GM23338 (cell line): ENCODE results near the gene KLF2. TPM values are rescaled to one million over a fixed set of nuclear protein-coding genes. Genes with fewer than 3 reads are reported as not detected.

Source experiments
- ATAC-seq: fragments of 200-7000 bp; cut with Tn5 transposase; 3 replicates; pipeline ENCODE4 v1.9.1; 2020
- DNase-seq: peaks from one replicate; pipeline ENCODE4 v3.0.0-alpha.2; 2015; ENCODE audit warnings: low spot score
- H2AFZ ChIP-seq: fragments of 200-600 bp; sonication (generic); 2 replicates; pipeline ENCODE4 v1.8.0; 2016; ENCODE audit warnings: antibody characterized with exemption, mild to moderate bottlenecking, moderate library complexity
- H3F3A ChIP-seq: fragments of 200-600 bp; sonication (generic); replicated peaks from 2 replicates; pipeline ENCODE4 v1.8.0; 2017; ENCODE audit warnings: antibody characterized with exemption, mixed run types, low read depth
- H3K27ac ChIP-seq: fragments of 200-600 bp; sonication (generic); 2 replicates; pipeline ENCODE4 v1.6.1; 2016; ENCODE audit warnings: low read depth
- H3K27me3 ChIP-seq: fragments of 200-600 bp; sonication (generic); 2 replicates; pipeline ENCODE4 v1.8.0; 2016; ENCODE audit warnings: mild to moderate bottlenecking, mixed run types, moderate library complexity; ENCODE audit not compliant: insufficient read depth
- H3K36me3 ChIP-seq: fragments of 200-600 bp; sonication (generic); 2 replicates; pipeline ENCODE4 v1.8.0; 2016; ENCODE audit warnings: mild to moderate bottlenecking; ENCODE audit not compliant: insufficient read depth
- H3K4me1 ChIP-seq: fragments of 200-600 bp; sonication (generic); 2 replicates; pipeline ENCODE4 v1.8.0; 2016; ENCODE audit warnings: mild to moderate bottlenecking, moderate library complexity; ENCODE audit not compliant: insufficient read depth
- H3K4me2 ChIP-seq: fragments of 200-600 bp; sonication (generic); 2 replicates; pipeline ENCODE4 v1.7.1; 2017; ENCODE audit warnings: mixed run types
- H3K4me3 ChIP-seq: fragments of 200-600 bp; sonication (generic); 2 replicates; pipeline ENCODE4 v1.6.1; 2016; ENCODE audit warnings: mixed run types
- H3K79me2 ChIP-seq: fragments of 200-600 bp; sonication (generic); replicated peaks from 2 replicates; pipeline ENCODE4 v1.8.0; 2017; ENCODE audit warnings: mild to moderate bottlenecking; ENCODE audit not compliant: insufficient read depth
- H3K9me2 ChIP-seq: fragments of 200-600 bp; sonication (generic); 2 replicates; pipeline ENCODE4 v1.8.0; 2017; ENCODE audit not compliant: insufficient read depth
- H4K20me1 ChIP-seq: fragments of 200-600 bp; sonication (generic); replicated peaks from 2 replicates; pipeline ENCODE4 v1.8.0; 2017; ENCODE audit warnings: mild to moderate bottlenecking; ENCODE audit not compliant: insufficient read depth
- H3K27ac Mint-ChIP-seq: 2 replicates; pipeline ENCODE4 v1.8.0; 2020; ENCODE audit warnings: inconsistent platforms, mild to moderate bottlenecking, moderate library complexity, mixed read lengths
- H3K27me3 Mint-ChIP-seq: 3 replicates; pipeline ENCODE4 v1.8.0; 2022; ENCODE audit warnings: low read depth, mild to moderate bottlenecking, moderate library complexity, mixed read lengths, inconsistent platforms; ENCODE audit not compliant: insufficient read depth, poor library complexity
- H3K36me3 Mint-ChIP-seq: 3 replicates; pipeline ENCODE4 v1.8.0; 2021; ENCODE audit warnings: low read depth, mild to moderate bottlenecking, inconsistent platforms, moderate library complexity, mixed read lengths
- H3K4me1 Mint-ChIP-seq: 3 replicates; pipeline ENCODE4 v1.8.0; 2020; ENCODE audit warnings: mild to moderate bottlenecking, inconsistent platforms, mixed read lengths
- H3K4me3 Mint-ChIP-seq: 3 replicates; pipeline ENCODE4 v1.8.0; 2021; ENCODE audit warnings: moderate library complexity, mild to moderate bottlenecking, inconsistent platforms, mixed read lengths
- H3K9me3 Mint-ChIP-seq: 3 replicates; pipeline ENCODE4 v1.8.0; 2020; ENCODE audit warnings: moderate library complexity, mild to moderate bottlenecking, inconsistent platforms, mixed read lengths
- CREB1 ChIP-seq: fragments of 250-450 bp; sonication (Bioruptor Pico); IDR thresholded peaks from 2 replicates; pipeline ENCODE4 v1.5.0; 2020; ENCODE audit warnings: low read depth, mild to moderate bottlenecking, moderate library complexity
- POLR2AphosphoS5 ChIP-seq: IDR thresholded peaks from 2 replicates; pipeline ENCODE4 v1.6.1; 2016; ENCODE audit warnings: antibody characterized with exemption, low read depth
- STAT1 ChIP-seq: IDR thresholded peaks from one replicate; pipeline ENCODE4 v1.6.1; 2016; ENCODE audit warnings: antibody characterized with exemption; ENCODE audit not compliant: unreplicated experiment
- ZNF331 ChIP-seq: fragments of 250-450 bp; sonication (Bioruptor Pico); IDR thresholded peaks from 2 replicates; pipeline ENCODE4 v1.5.0; 2020; ENCODE audit warnings: low read depth, mild to moderate bottlenecking, moderate library complexity
- polyA plus RNA-seq: library from polyadenylated mRNA; unstranded; fragments of >200 nt; fragmentation: Nextera tagmentation; extraction: Ambion mirVana; gene quantifications from 2 replicates; pipeline ENCODE4 v1.2.1, GENCODE V29; 2016
- total RNA-seq: library from RNA; depleted of rRNA; stranded (reverse); fragments of >200 nt; shearing (Covaris generic); gene quantifications from 2 replicates; pipeline ENCODE4 v1.2.3, GENCODE V29; 2014
- TF ChIP-seq, protein P1 (sequence below), 2 experiments: fragments of 200-600 bp in 1 of 2; sonication (generic) in 1 of 2; conservative IDR thresholded peaks; 2 replicates each; pipeline versions ENCODE4 v1.5.1 to v1.6.1; 2016 to 2017; ENCODE audit warnings: antibody characterized with exemption in 2 of 2, low read depth in 2 of 2, mild to moderate bottlenecking in 2 of 2, moderate library complexity in 1 of 2
- TF ChIP-seq, protein P2 (sequence below): fragments of 250-450 bp; sonication (Bioruptor Pico); IDR thresholded peaks from 2 replicates; pipeline ENCODE4 v1.5.0; 2020; ENCODE audit warnings: mild to moderate bottlenecking, moderate library complexity
- TF ChIP-seq, protein P3 (sequence below): IDR thresholded peaks from 2 replicates; pipeline ENCODE4 v1.6.1; 2016; ENCODE audit warnings: antibody characterized with exemption

Gene KLF2
- total and polyA plus RNA-seq, 2 experiments from 2014 or later: 0.90 TPM; not detected in 1

- Mint-ChIP-seq H3K36me3 (peaks cover 30% of the 10 kb centered on the region), H3K9me3 (no peaks in the 10 kb centered on the region), H3K27me3 (peaks cover 11% of the 10 kb centered on the region), H3K27ac (no peak overlapping the region), H3K4me3 (no peak overlapping the region), H3K4me1 (peaks cover 15% of the 10 kb centered on the region)
- Histone ChIP-seq H3K27me3 (no peaks in the 10 kb centered on the region), H3K4me3 (no peak overlapping the region), H3K4me2 (no peak overlapping the region), H2AFZ (no peak overlapping the region), H3F3A (0 out of 2 replicates have a peak, but pooled peaks cover 3% of the 10 kb centered on the region), H3K79me2 (no peaks in the 10 kb centered on the region), H3K4me1 (no peaks in the 10 kb centered on the region), H3K27ac (no peak overlapping the region), H4K20me1 (0 out of 2 replicates have a peak, but pooled peaks cover 3% of the 10 kb centered on the region), H3K36me3 (no peaks in the 10 kb centered on the region), H3K9me2 (no peaks in the 10 kb centered on the region)
- TF ChIP-seq, protein P1, sequence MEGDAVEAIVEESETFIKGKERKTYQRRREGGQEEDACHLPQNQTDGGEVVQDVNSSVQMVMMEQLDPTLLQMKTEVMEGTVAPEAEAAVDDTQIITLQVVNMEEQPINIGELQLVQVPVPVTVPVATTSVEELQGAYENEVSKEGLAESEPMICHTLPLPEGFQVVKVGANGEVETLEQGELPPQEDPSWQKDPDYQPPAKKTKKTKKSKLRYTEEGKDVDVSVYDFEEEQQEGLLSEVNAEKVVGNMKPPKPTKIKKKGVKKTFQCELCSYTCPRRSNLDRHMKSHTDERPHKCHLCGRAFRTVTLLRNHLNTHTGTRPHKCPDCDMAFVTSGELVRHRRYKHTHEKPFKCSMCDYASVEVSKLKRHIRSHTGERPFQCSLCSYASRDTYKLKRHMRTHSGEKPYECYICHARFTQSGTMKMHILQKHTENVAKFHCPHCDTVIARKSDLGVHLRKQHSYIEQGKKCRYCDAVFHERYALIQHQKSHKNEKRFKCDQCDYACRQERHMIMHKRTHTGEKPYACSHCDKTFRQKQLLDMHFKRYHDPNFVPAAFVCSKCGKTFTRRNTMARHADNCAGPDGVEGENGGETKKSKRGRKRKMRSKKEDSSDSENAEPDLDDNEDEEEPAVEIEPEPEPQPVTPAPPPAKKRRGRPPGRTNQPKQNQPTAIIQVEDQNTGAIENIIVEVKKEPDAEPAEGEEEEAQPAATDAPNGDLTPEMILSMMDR (conservative IDR thresholded peaks at IDR 0.05; ENCODE audit: low read depth in 2 of 2): no peak
- TF ChIP-seq STAT1: no peak
- no peak for TF ChIP-seq CREB1 (CRISPR knock-in tag)
- TF ChIP-seq ZNF331 (CRISPR knock-in tag): no peak
- TF ChIP-seq, protein P2, sequence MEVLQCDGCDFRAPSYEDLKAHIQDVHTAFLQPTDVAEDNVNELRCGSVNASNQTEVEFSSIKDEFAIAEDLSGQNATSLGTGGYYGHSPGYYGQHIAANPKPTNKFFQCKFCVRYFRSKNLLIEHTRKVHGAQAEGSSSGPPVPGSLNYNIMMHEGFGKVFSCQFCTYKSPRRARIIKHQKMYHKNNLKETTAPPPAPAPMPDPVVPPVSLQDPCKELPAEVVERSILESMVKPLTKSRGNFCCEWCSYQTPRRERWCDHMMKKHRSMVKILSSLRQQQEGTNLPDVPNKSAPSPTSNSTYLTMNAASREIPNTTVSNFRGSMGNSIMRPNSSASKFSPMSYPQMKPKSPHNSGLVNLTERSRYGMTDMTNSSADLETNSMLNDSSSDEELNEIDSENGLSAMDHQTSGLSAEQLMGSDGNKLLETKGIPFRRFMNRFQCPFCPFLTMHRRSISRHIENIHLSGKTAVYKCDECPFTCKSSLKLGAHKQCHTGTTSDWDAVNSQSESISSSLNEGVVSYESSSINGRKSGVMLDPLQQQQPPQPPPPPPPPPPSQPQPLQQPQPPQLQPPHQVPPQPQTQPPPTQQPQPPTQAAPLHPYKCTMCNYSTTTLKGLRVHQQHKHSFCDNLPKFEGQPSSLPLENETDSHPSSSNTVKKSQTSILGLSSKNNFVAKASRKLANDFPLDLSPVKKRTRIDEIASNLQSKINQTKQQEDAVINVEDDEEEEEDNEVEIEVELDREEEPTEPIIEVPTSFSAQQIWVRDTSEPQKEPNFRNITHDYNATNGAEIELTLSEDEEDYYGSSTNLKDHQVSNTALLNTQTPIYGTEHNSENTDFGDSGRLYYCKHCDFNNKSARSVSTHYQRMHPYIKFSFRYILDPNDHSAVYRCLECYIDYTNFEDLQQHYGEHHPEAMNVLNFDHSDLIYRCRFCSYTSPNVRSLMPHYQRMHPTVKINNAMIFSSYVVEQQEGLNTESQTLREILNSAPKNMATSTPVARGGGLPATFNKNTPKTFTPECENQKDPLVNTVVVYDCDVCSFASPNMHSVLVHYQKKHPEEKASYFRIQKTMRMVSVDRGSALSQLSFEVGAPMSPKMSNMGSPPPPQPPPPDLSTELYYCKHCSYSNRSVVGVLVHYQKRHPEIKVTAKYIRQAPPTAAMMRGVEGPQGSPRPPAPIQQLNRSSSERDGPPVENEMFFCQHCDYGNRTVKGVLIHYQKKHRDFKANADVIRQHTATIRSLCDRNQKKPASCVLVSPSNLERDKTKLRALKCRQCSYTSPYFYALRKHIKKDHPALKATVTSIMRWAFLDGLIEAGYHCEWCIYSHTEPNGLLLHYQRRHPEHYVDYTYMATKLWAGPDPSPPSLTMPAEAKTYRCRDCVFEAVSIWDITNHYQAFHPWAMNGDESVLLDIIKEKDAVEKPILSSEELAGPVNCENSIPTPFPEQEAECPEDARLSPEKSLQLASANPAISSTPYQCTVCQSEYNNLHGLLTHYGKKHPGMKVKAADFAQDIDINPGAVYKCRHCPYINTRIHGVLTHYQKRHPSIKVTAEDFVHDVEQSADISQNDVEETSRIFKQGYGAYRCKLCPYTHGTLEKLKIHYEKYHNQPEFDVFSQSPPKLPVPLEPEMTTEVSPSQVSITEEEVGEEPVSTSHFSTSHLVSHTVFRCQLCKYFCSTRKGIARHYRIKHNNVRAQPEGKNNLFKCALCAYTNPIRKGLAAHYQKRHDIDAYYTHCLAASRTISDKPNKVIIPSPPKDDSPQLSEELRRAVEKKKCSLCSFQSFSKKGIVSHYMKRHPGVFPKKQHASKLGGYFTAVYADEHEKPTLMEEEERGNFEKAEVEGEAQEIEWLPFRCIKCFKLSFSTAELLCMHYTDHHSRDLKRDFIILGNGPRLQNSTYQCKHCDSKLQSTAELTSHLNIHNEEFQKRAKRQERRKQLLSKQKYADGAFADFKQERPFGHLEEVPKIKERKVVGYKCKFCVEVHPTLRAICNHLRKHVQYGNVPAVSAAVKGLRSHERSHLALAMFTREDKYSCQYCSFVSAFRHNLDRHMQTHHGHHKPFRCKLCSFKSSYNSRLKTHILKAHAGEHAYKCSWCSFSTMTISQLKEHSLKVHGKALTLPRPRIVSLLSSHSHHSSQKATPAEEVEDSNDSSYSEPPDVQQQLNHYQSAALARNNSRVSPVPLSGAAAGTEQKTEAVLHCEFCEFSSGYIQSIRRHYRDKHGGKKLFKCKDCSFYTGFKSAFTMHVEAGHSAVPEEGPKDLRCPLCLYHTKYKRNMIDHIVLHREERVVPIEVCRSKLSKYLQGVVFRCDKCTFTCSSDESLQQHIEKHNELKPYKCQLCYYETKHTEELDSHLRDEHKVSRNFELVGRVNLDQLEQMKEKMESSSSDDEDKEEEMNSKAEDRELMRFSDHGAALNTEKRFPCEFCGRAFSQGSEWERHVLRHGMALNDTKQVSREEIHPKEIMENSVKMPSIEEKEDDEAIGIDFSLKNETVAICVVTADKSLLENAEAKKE (CRISPR knock-in tag): no peak
- no peak for TF ChIP-seq POLR2AphosphoS5
- TF ChIP-seq, protein P3, sequence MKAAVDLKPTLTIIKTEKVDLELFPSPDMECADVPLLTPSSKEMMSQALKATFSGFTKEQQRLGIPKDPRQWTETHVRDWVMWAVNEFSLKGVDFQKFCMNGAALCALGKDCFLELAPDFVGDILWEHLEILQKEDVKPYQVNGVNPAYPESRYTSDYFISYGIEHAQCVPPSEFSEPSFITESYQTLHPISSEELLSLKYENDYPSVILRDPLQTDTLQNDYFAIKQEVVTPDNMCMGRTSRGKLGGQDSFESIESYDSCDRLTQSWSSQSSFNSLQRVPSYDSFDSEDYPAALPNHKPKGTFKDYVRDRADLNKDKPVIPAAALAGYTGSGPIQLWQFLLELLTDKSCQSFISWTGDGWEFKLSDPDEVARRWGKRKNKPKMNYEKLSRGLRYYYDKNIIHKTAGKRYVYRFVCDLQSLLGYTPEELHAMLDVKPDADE: no peak
- ATAC-seq (no peak), DNase-seq (no peak)
Observed at GRCh38 chr19:16373079-16373478, 48.5 kb downstream of the KLF2 start.
